GM12878 (cell line): ENCODE measurements around the gene ZNF791.

Experiments
- BACH1 ChIP-seq: fragments of 450-650 bp; IDR thresholded peaks from 2 replicates; pipeline ENCODE4 v1.6.1; 2017; ENCODE audit warnings: mild to moderate bottlenecking, borderline replicate concordance
- CTCF ChIP-seq, 3 experiments: IDR thresholded peaks in 2 of 3; conservative IDR thresholded peaks in 1 of 3; 2 replicates each; pipeline ENCODE4 v1.5.1; 2011; ENCODE audit warnings: low read depth in 3 of 3, low read length in 3 of 3, mild to moderate bottlenecking in 3 of 3, control low read depth in 2 of 3, moderate library complexity in 2 of 3, inconsistent platforms in 1 of 3, mixed read lengths in 1 of 3; ENCODE audit not compliant: control insufficient read depth in 2 of 3, insufficient read depth in 1 of 3; ENCODE audit errors: extremely low read depth in 1 of 3
- EGR1 ChIP-seq, 2 experiments: IDR thresholded peaks; 1 replicate in 1 of 2; 2 replicates in 1 of 2; pipeline ENCODE4 v1.6.1; 2011 to 2012; ENCODE audit warnings: low read depth in 2 of 2, low read length in 2 of 2, borderline replicate concordance in 1 of 2, mild to moderate bottlenecking in 1 of 2, moderate library complexity in 1 of 2
- FOXK2 ChIP-seq: fragments of 450-650 bp; IDR thresholded peaks from 2 replicates; pipeline ENCODE4 v1.6.1; 2017; ENCODE audit warnings: mild to moderate bottlenecking, moderate library complexity
- JUNB ChIP-seq: IDR thresholded peaks from 2 replicates; pipeline ENCODE4 v1.6.1; 2016; ENCODE audit warnings: antibody characterized with exemption, mild to moderate bottlenecking
- RB1 ChIP-seq: fragments of 450-650 bp; formaldehyde crosslinking; IDR thresholded peaks from 2 replicates; pipeline ENCODE4 v1.6.1; 2017; ENCODE audit warnings: mild to moderate bottlenecking, borderline replicate concordance
- RFX5 ChIP-seq: IDR thresholded peaks from 2 replicates; pipeline ENCODE4 v1.6.1; 2011; ENCODE audit warnings: low read depth, low read length, improper control_type of control experiment
- TAF1 ChIP-seq: IDR thresholded peaks from 2 replicates; pipeline ENCODE4 v1.6.1; 2011; ENCODE audit warnings: mild to moderate bottlenecking, low read depth, low read length, borderline replicate concordance
- TCF12 ChIP-seq: IDR thresholded peaks from 2 replicates; pipeline ENCODE4 v1.6.1; 2011; ENCODE audit warnings: low read depth, mild to moderate bottlenecking, low read length
- WRNIP1 ChIP-seq: IDR thresholded peaks from 2 replicates; pipeline ENCODE4 v1.6.1; 2011; ENCODE audit warnings: low read depth, low read length, improper control_type of control experiment, borderline replicate concordance
- ZNF24 ChIP-seq: fragments of 450-650 bp; IDR thresholded peaks from 2 replicates; pipeline ENCODE4 v1.6.1; 2017; ENCODE audit warnings: antibody characterized with exemption, mild to moderate bottlenecking
- ZNF592 ChIP-seq: fragments of 450-650 bp; IDR thresholded peaks from 2 replicates; pipeline ENCODE4 v1.6.1; 2017; ENCODE audit warnings: mild to moderate bottlenecking, moderate library complexity

- TF ChIP-seq JUNB, result no peak
- no peak for TF ChIP-seq ZNF592
- no peak for TF ChIP-seq FOXK2
- TF ChIP-seq RB1, result no peak
- no peak for TF ChIP-seq EGR1 (IDR thresholded peaks at IDR 0.05; ENCODE audit: borderline replicate concordance in 1 of 2, low read depth in 2 of 2, low read length in 2 of 2)
- no peak for TF ChIP-seq ZNF24
- TF ChIP-seq RFX5, result no peak
- no peak for TF ChIP-seq BACH1
- TF ChIP-seq TCF12, result no peak
- TF ChIP-seq TAF1, result no peak
- TF ChIP-seq WRNIP1, result no peak
- no peak for TF ChIP-seq CTCF (IDR thresholded peaks at IDR 0.05 in 2 of 3, conservative IDR thresholded peaks at IDR 0.05 in 1 of 3; ENCODE audit: control insufficient read depth in 2 of 3, extremely low read depth in 1 of 3, insufficient read depth in 1 of 3, low read depth in 3 of 3, low read length in 3 of 3)
Observed at GRCh38 chr19:12607631-12608030, 3.1 kb upstream of the ZNF791 start.
